ENCODE data around the gene STMN1. TPM values are rescaled to one million over a fixed set of nuclear protein-coding genes. Genes with fewer than 3 reads are reported as not detected.

The STMN1 gene
- total and polyA plus RNA-seq, 2 experiments from 2014 or later = 227 to 1,890 TPM

DNA sequence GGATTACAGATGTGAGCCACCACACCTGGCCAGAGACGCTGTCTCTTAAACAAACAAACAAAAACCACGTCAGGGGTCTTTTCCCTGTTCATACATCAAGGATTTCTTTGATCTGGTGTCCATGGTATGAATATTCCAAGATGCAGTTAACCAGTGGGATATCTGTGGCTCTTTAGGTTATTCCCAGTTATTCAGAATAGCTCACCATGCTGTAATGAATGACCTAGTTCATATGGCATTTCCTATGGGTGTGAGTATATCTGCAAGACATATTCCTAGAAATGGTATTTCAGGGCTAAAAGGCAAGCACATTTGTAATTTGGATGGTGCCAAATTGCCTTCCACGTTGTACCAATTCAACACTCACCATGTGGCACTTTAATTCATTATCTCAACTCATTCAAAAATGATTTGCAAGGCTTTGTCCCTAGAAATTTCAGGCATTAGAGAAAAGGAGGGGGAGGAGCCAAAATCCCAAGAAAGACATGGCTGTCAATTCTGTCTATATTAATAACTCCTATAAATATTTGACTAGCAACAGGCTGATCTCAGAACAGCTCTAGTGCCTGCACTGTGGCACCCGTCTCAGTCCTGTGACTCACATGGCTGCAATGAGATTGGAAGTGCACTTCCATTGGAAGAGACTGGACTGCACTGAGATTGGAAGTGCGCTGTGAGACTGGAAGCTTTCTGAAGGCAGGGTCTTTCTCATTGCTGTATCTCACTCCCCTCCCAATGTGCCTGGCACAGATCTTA is 6.0 kb upstream of the STMN1 start (continued):
- TF ChIP-seq ZNF462 (CRISPR knock-in tag; IDR thresholded peaks at IDR 0.05) (no peak), STAT1 (IDR thresholded peaks at IDR 0.05; ENCODE audit: unreplicated experiment) (no peak), CREB1 (CRISPR knock-in tag; IDR thresholded peaks at IDR 0.05; ENCODE audit: low read depth) (no peak), NANOG (IDR thresholded peaks at IDR 0.05; ENCODE audit: borderline replicate concordance) (no peak), ZNF114 (CRISPR knock-in tag; IDR thresholded peaks at IDR 0.05) (no peak), EZH2phosphoT487 (IDR thresholded peaks at IDR 0.05; ENCODE audit: unreplicated experiment) (no peak), EZH2 (IDR thresholded peaks at IDR 0.05; ENCODE audit: low read depth, unreplicated experiment) (no peak), JUNB (IDR thresholded peaks at IDR 0.05; ENCODE audit: unreplicated experiment) (no peak)
- TF ChIP-seq, protein P1, sequence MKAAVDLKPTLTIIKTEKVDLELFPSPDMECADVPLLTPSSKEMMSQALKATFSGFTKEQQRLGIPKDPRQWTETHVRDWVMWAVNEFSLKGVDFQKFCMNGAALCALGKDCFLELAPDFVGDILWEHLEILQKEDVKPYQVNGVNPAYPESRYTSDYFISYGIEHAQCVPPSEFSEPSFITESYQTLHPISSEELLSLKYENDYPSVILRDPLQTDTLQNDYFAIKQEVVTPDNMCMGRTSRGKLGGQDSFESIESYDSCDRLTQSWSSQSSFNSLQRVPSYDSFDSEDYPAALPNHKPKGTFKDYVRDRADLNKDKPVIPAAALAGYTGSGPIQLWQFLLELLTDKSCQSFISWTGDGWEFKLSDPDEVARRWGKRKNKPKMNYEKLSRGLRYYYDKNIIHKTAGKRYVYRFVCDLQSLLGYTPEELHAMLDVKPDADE (IDR thresholded peaks at IDR 0.05) = no peak

All from GM23338 (cell line).